Keratinocyte (primary cell): Measurements from ENCODE around the gene C14orf93. TPM values are rescaled to one million over a fixed set of nuclear protein-coding genes. Genes with fewer than 3 reads are reported as not detected.

Experiments used
- DNase-seq: peaks from one replicate; pipeline ENCODE4 v3.0.0-alpha.2; 2011; ENCODE audit warnings: low read depth, missing footprints, low spot score
- FAIRE-seq: peaks from 2 replicates; lab custom pipeline; 2011; peaks lifted over from hg19 to GRCh38; lab: Jason Lieb, UNC
- H2AFZ ChIP-seq: 2 replicates; pipeline ENCODE4 v1.6.0; 2012; ENCODE audit warnings: low read length, control low read depth, inconsistent platforms; ENCODE audit not compliant: control insufficient read depth
- H3K27ac ChIP-seq: 2 replicates; pipeline ENCODE4 v1.5.1; 2011; ENCODE audit warnings: low read length; ENCODE audit not compliant: control insufficient read depth, insufficient read depth
- H3K27me3 ChIP-seq: 3 replicates; pipeline ENCODE4 v1.6.0; 2011; ENCODE audit warnings: low read length; ENCODE audit not compliant: control insufficient read depth, insufficient read depth; ENCODE audit errors: extremely low read depth
- H3K36me3 ChIP-seq, 2 experiments: 2 replicates in 1 of 2; 3 replicates in 1 of 2; pipeline ENCODE4 v1.5.1; 2011; ENCODE audit warnings: low read length in 2 of 2, mild to moderate bottlenecking in 1 of 2; ENCODE audit not compliant: control insufficient read depth in 2 of 2, insufficient read depth in 2 of 2; ENCODE audit errors: extremely low read depth in 1 of 2
- H3K4me1 ChIP-seq: 3 replicates; pipeline ENCODE4 v1.5.1; 2011; ENCODE audit warnings: low read length; ENCODE audit not compliant: control insufficient read depth, insufficient read depth; ENCODE audit errors: extremely low read depth
- H3K4me2 ChIP-seq: 3 replicates; pipeline ENCODE4 v1.6.0; 2011; ENCODE audit warnings: low read depth, low read length; ENCODE audit not compliant: control insufficient read depth, insufficient read depth; ENCODE audit errors: extremely low read depth
- H3K4me3 ChIP-seq, 3 experiments: fragments of 200-600 bp in 1 of 3; sonication (generic) in 1 of 3; 2 replicates in 2 of 3; 3 replicates in 1 of 3; pipeline ENCODE4 v1.5.1; 2011 to 2016; ENCODE audit warnings: low read length in 3 of 3, mild to moderate bottlenecking in 3 of 3, control low read depth in 2 of 3, inconsistent platforms in 1 of 3, low read depth in 1 of 3, mixed read lengths in 1 of 3, mixed run types in 1 of 3, moderate library complexity in 1 of 3; ENCODE audit not compliant: control insufficient read depth in 2 of 3, insufficient read depth in 2 of 3; ENCODE audit errors: extremely low read depth in 1 of 3
- H3K79me2 ChIP-seq: 2 replicates; pipeline ENCODE4 v1.6.0; 2012; ENCODE audit warnings: low read length; ENCODE audit not compliant: control insufficient read depth, insufficient read depth
- H3K9ac ChIP-seq: 3 replicates; pipeline ENCODE4 v1.6.0; 2011; ENCODE audit warnings: low read length; ENCODE audit not compliant: control insufficient read depth, insufficient read depth; ENCODE audit errors: extremely low read depth
- H3K9me1 ChIP-seq: 3 replicates; pipeline ENCODE4 v1.6.0; 2011; ENCODE audit warnings: low read length; ENCODE audit not compliant: control insufficient read depth, insufficient read depth; ENCODE audit errors: extremely low read depth
- H3K9me3 ChIP-seq: 2 replicates; pipeline ENCODE4 v1.5.1; 2012; ENCODE audit warnings: low read depth, low read length; ENCODE audit not compliant: control insufficient read depth
- H4K20me1 ChIP-seq: 3 replicates; pipeline ENCODE4 v1.6.0; 2011; ENCODE audit warnings: low read length; ENCODE audit not compliant: control insufficient read depth, insufficient read depth; ENCODE audit errors: extremely low read depth
- CTCF ChIP-seq, 3 experiments: IDR thresholded peaks in 1 of 3; conservative IDR thresholded peaks in 1 of 3; optimal IDR thresholded peaks in 1 of 3; 2 replicates in 2 of 3; 3 replicates in 1 of 3; pipeline versions ENCODE3 to v1.5.1; 2011; ENCODE audit warnings: low read length in 3 of 3, mild to moderate bottlenecking in 3 of 3, moderate library complexity in 2 of 3, control low read depth in 1 of 3, inconsistent platforms in 1 of 3; ENCODE audit not compliant: insufficient read depth in 2 of 3; ENCODE audit errors: extremely low read depth in 1 of 3
- EZH2 ChIP-seq: IDR thresholded peaks from one replicate; pipeline ENCODE4 v1.6.1; 2012; ENCODE audit warnings: inconsistent platforms, mild to moderate bottlenecking, low read length, moderate library complexity
- dilution Hi-C: fragments of 300-500 bp; cut with MboI; formaldehyde crosslinking; loops from one replicate; pipeline ENCODE4 v1.7.0; 2020; ENCODE audit warnings: low sequenced_read_pairs; ENCODE audit not compliant: extremely low pct_ligation_motif_present
- polyA plus RNA-seq, 5 experiments: library from polyadenylated mRNA; depleted of rRNA in 3 of 5; stranded (reverse) in 3 of 5; stranded (forward) in 1 of 5; unstranded in 1 of 5; fragments of >200 nt; gene quantifications; 1 replicate in 1 of 5; 2 replicates in 3 of 5; 3 replicates in 1 of 5; pipeline versions ENCODE4 v1.2.1 to v1.2.3, GENCODE V29; 2011 to 2012; ENCODE audit warnings: missing spikeins in 2 of 5, low read depth in 1 of 5, low replicate concordance in 1 of 5

C14orf93 gene
- polyA plus RNA-seq, 1 donor (not counting 4 experiments of a cell fraction or from before 2014, with no cell fraction given) = 7.7 TPM

DNA sequence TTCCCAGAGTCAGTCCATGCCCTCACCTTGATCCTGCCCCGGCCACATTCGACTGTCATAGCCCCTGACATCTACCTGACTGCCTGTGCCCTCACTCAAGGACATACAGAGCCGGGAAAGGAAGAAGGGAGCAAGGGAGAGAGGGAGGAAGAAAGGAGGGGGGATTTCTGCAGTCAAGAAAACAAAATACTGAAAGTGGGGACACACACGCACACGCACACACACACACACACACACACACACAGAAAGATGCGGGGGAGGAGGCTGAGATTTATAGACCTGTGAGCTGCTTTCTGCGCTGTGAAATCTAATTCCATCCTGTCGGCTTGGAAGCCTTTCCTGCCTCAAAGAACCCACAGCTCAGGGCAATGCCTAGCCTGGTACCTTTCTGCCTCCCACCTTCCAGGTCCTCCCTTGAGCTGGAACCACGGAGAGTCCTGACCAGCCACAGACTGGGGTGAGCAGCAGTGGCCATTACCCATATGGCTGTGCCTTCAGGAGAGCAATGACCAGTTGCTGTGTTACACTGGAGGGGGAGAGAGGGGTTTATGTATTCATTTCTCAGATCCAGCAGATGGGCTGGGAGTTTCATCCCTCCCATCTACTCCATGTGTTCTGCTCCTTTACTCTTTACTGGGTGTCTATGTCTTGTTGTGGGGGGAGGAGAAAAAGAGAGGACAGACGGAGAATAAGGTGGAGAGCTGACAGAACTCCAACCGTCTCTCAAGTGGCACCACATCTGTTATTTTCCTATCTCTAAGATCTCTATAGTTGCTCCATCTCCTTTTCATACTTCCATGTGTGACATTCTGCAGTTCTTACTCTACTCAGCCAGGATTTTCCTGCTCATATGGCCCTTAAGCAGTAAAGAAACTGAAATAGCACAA is 12.9 kb downstream of the C14orf93 start:
- no peak for DNase-seq
- no peak overlapping the region for H2AFZ ChIP-seq
- no peaks in the 10 kb centered on the region for H4K20me1 ChIP-seq
- no peaks in the 10 kb centered on the region for H3K9me1 ChIP-seq
- FAIRE-seq = no peak
- dilution Hi-C loops = no loop called here
- H3K36me3 ChIP-seq = peaks cover 3 to 4% of the 10 kb centered on the region in 2 experiments
- H3K4me3 ChIP-seq = no peak overlapping the region
- TF ChIP-seq EZH2 = no peak
- TF ChIP-seq CTCF (optimal IDR thresholded peaks at IDR 0.05 in 1 of 3, IDR thresholded peaks at IDR 0.05 in 1 of 3, conservative IDR thresholded peaks at IDR 0.05 in 1 of 3; ENCODE audit: extremely low read depth in 1 of 3, insufficient read depth in 2 of 3, low read length in 3 of 3) = no peak
- no peak overlapping the region for H3K27ac ChIP-seq
- H3K4me2 ChIP-seq = no peak overlapping the region
- no peaks in the 10 kb centered on the region for H3K9me3 ChIP-seq
- H3K27me3 ChIP-seq = no peaks in the 10 kb centered on the region
- no peak overlapping the region for H3K9ac ChIP-seq
- H3K4me1 ChIP-seq = peaks cover 6% of the 10 kb centered on the region
- no peaks in the 10 kb centered on the region for H3K79me2 ChIP-seq

- dilution Hi-C loops = no loop called here
- FAIRE-seq = no peak
- no peaks in the 10 kb centered on the region for H3K9me3 ChIP-seq
These were observed 13.9 kb downstream of the C14orf93 start for GRCh38 chr14:22995889-22996625.

More at GRCh38 chr14:22995889-22996625, 13.9 kb downstream of the C14orf93 start:
- TF ChIP-seq EZH2 (no peak), CTCF (optimal IDR thresholded peaks at IDR 0.05 in 1 of 3, IDR thresholded peaks at IDR 0.05 in 1 of 3, conservative IDR thresholded peaks at IDR 0.05 in 1 of 3; ENCODE audit: extremely low read depth in 1 of 3, insufficient read depth in 2 of 3, low read length in 3 of 3) (no peak)
- no peaks in the 10 kb centered on the region for H4K20me1 ChIP-seq
- H3K9me1 ChIP-seq = no peaks in the 10 kb centered on the region
- H3K9ac ChIP-seq = no peak overlapping the region
- H3K4me2 ChIP-seq = no peak overlapping the region
- H3K4me1 ChIP-seq = peaks cover 6% of the 10 kb centered on the region
- H3K4me3 ChIP-seq = no peak overlapping the region
- peaks cover 3 to 4% of the 10 kb centered on the region in 2 experiments for H3K36me3 ChIP-seq
- no peak for DNase-seq
- no peaks in the 10 kb centered on the region for H3K27me3 ChIP-seq
- no peaks in the 10 kb centered on the region for H3K79me2 ChIP-seq
- H2AFZ ChIP-seq = no peak overlapping the region
- H3K27ac ChIP-seq = no peak overlapping the region
